Adrenal gland (tissue), 5 donors: ENCODE results near the gene TNFSF11.

Source experiments
- CTCF ChIP-seq, 6 experiments: fragments of 450-650 bp in 4 of 6; fragments of 200-600 bp in 2 of 6; sonication (generic) in 1 of 6; IDR thresholded peaks; 1 replicate in 5 of 6; 2 replicates in 1 of 6; pipeline versions ENCODE4 v1.5.1 to v1.8.0; 2016 to 2021; ENCODE audit warnings: antibody characterized with exemption in 6 of 6, mild to moderate bottlenecking in 2 of 6, moderate library complexity in 1 of 6
- POLR2A ChIP-seq, 2 donors: fragments of 450-650 bp; IDR thresholded peaks; one replicate each; pipeline ENCODE4 v1.6.1; 2017; ENCODE audit warnings: antibody characterized with exemption in 2 of 2, mild to moderate bottlenecking in 2 of 2, moderate library complexity in 1 of 2
- donor health status: DM: no; HTN: no; CAD: no.

GRCh38 chr13:42600943-42601342, 27.0 kb downstream of the TNFSF11 start:
- TF ChIP-seq CTCF (IDR thresholded peaks at IDR 0.05): no peak
- TF ChIP-seq POLR2A (IDR thresholded peaks at IDR 0.05): no peak
